Measurements from ENCODE around the gene ZNF653.

GRCh38 chr19:11464333-11465265 is 41.0 kb downstream of the ZNF653 start:
- TF ChIP-seq POLR2A (IDR thresholded peaks at IDR 0.05) = no peak
- TF ChIP-seq CTCF (IDR thresholded peaks at IDR 0.05) = no peak

All from right lobe of liver (tissue), 4 donors.